H9 (cell line): ENCODE measurements around the gene IMMP1L. TPM values are rescaled to one million over a fixed set of nuclear protein-coding genes. Genes with fewer than 3 reads are reported as not detected.

Experiments
- DNase-seq: peaks from one replicate; pipeline ENCODE4 v3.0.0-alpha.2; 2017
- H2AFZ ChIP-seq: one replicate; pipeline ENCODE4 v1.6.1; 2013; ENCODE audit warnings: mild to moderate bottlenecking, low read length, control low read depth, moderate library complexity
- H2AK5ac ChIP-seq: 2 replicates; pipeline ENCODE4 v1.6.1; 2013; ENCODE audit warnings: low read length, control low read depth, mixed read lengths; ENCODE audit not compliant: insufficient read length
- H2BK120ac ChIP-seq: one replicate; pipeline ENCODE4 v1.6.1; 2013; ENCODE audit warnings: low read depth, mild to moderate bottlenecking, low read length, control low read depth, inconsistent platforms; ENCODE audit not compliant: poor library complexity, severe bottlenecking
- H2BK12ac ChIP-seq: 2 replicates; pipeline ENCODE4 v1.6.1; 2013; ENCODE audit warnings: low read length, control low read depth, mixed read lengths, low read depth; ENCODE audit not compliant: insufficient read length
- H2BK15ac ChIP-seq: 2 replicates; pipeline ENCODE4 v1.6.1; 2013; ENCODE audit warnings: low read depth, low read length, control low read depth
- H2BK20ac ChIP-seq: one replicate; pipeline ENCODE4 v1.6.1; 2013; ENCODE audit warnings: low read depth, mild to moderate bottlenecking, low read length, control low read depth, inconsistent platforms; ENCODE audit not compliant: poor library complexity, severe bottlenecking
- H2BK5ac ChIP-seq: 2 replicates; pipeline ENCODE4 v1.6.1; 2013; ENCODE audit warnings: low read length, control low read depth, mixed read lengths; ENCODE audit not compliant: insufficient read length
- H3K14ac ChIP-seq: 2 replicates; pipeline ENCODE4 v1.6.1; 2013; ENCODE audit warnings: low read length, control low read depth; ENCODE audit not compliant: insufficient read depth
- H3K18ac ChIP-seq: 2 replicates; pipeline ENCODE4 v1.6.1; 2013; ENCODE audit warnings: low read depth, mild to moderate bottlenecking, mixed read lengths, low read length, control low read depth; ENCODE audit not compliant: insufficient read length
- H3K23ac ChIP-seq: 2 replicates; pipeline ENCODE4 v1.6.1; 2013; ENCODE audit warnings: low read length, control low read depth, mixed read lengths, low read depth; ENCODE audit not compliant: insufficient read length
- H3K23me2 ChIP-seq: 2 replicates; pipeline ENCODE4 v1.6.1; 2013; ENCODE audit warnings: low read depth, mild to moderate bottlenecking, mixed read lengths, low read length, control low read depth; ENCODE audit not compliant: insufficient read length, poor library complexity, severe bottlenecking
- H3K27ac ChIP-seq: 2 replicates; pipeline ENCODE4 v1.5.1; 2013; ENCODE audit warnings: low read length, control low read depth, mixed read lengths, low read depth; ENCODE audit not compliant: insufficient read length
- H3K27me3 ChIP-seq: 2 replicates; pipeline ENCODE4 v1.6.1; 2013; ENCODE audit warnings: low read length, control low read depth, inconsistent platforms; ENCODE audit not compliant: insufficient read depth
- H3K4ac ChIP-seq: 2 replicates; pipeline ENCODE4 v1.6.1; 2013; ENCODE audit warnings: low read depth, mild to moderate bottlenecking, control low read depth, inconsistent platforms, low read length, moderate library complexity
- H3K4me1 ChIP-seq: 2 replicates; pipeline ENCODE4 v1.6.1; 2013; ENCODE audit warnings: low read length, control low read depth, inconsistent platforms; ENCODE audit not compliant: insufficient read depth
- H3K4me2 ChIP-seq: 2 replicates; pipeline ENCODE4 v1.6.1; 2013; ENCODE audit warnings: low read length, control low read depth, mixed read lengths; ENCODE audit not compliant: insufficient read length, insufficient read depth
- H3K56ac ChIP-seq: 2 replicates; pipeline ENCODE4 v1.6.1; 2013; ENCODE audit warnings: low read depth, mild to moderate bottlenecking, mixed read lengths, low read length, control low read depth; ENCODE audit not compliant: insufficient read length
- H3K79me1 ChIP-seq: 2 replicates; pipeline ENCODE4 v1.6.1; 2013; ENCODE audit warnings: low read depth, mild to moderate bottlenecking, moderate library complexity, low read length, control low read depth, inconsistent platforms; ENCODE audit not compliant: insufficient read depth, poor library complexity, severe bottlenecking
- H3K79me2 ChIP-seq: 2 replicates; pipeline ENCODE4 v1.6.1; 2013; ENCODE audit warnings: low read length, control low read depth, inconsistent platforms; ENCODE audit not compliant: insufficient read depth
- H3K9ac ChIP-seq: 2 replicates; pipeline ENCODE4 v1.6.1; 2013; ENCODE audit warnings: low read length, control low read depth, mixed read lengths; ENCODE audit not compliant: insufficient read length; ENCODE audit errors: extremely low read depth
- H3K9me3 ChIP-seq: one replicate; pipeline ENCODE4 v1.6.1; 2013; ENCODE audit warnings: low read depth, low read length, inconsistent platforms; ENCODE audit not compliant: control insufficient read depth
- H3T11ph ChIP-seq: one replicate; pipeline ENCODE4 v1.6.1; 2013; ENCODE audit warnings: mild to moderate bottlenecking, low read length, control low read depth, inconsistent platforms
- H4K20me1 ChIP-seq: one replicate; pipeline ENCODE4 v1.6.1; 2013; ENCODE audit not compliant: control insufficient read depth, insufficient read length, insufficient read depth
- H4K5ac ChIP-seq: 2 replicates; pipeline ENCODE4 v1.6.1; 2013; ENCODE audit warnings: low read depth, mild to moderate bottlenecking, mixed read lengths, low read length, control low read depth; ENCODE audit not compliant: insufficient read length
- H4K8ac ChIP-seq: replicated peaks from 2 replicates; pipeline ENCODE4 v1.6.1; 2013; ENCODE audit warnings: low read length, control low read depth, mixed read lengths, low read depth; ENCODE audit not compliant: insufficient read length
- H4K91ac ChIP-seq: 2 replicates; pipeline ENCODE4 v1.6.1; 2013; ENCODE audit warnings: low read depth, mild to moderate bottlenecking, moderate library complexity, mixed read lengths, low read length, control low read depth; ENCODE audit not compliant: insufficient read length
- H3K27ac Mint-ChIP-seq, 3 experiments: 2 replicates in 2 of 3; 3 replicates in 1 of 3; pipeline ENCODE4 v1.8.0; 2020 to 2021; ENCODE audit warnings: mixed read lengths in 3 of 3, mild to moderate bottlenecking in 1 of 3, moderate library complexity in 1 of 3
- H3K27me3 Mint-ChIP-seq: 2 replicates; pipeline ENCODE4 v1.8.0; 2021; ENCODE audit warnings: low read depth, mild to moderate bottlenecking, moderate library complexity, mixed read lengths
- H3K36me3 Mint-ChIP-seq, 3 experiments: 2 replicates in 2 of 3; 3 replicates in 1 of 3; pipeline ENCODE4 v1.8.0; 2020 to 2021; ENCODE audit warnings: low read depth in 3 of 3, mixed read lengths in 3 of 3; ENCODE audit not compliant: insufficient read depth in 1 of 3
- H3K4me1 Mint-ChIP-seq, 2 experiments: 2 replicates each; pipeline ENCODE4 v1.8.0; 2020; ENCODE audit warnings: mixed read lengths in 2 of 2
- H3K4me3 Mint-ChIP-seq, 2 experiments: 2 replicates in 1 of 2; 3 replicates in 1 of 2; pipeline ENCODE4 v1.8.0; 2020 to 2021; ENCODE audit warnings: mild to moderate bottlenecking in 2 of 2, mixed read lengths in 2 of 2, moderate library complexity in 1 of 2
- H3K9me3 Mint-ChIP-seq, 2 experiments: 2 replicates in 1 of 2; 3 replicates in 1 of 2; pipeline ENCODE4 v1.8.0; 2020; ENCODE audit warnings: mild to moderate bottlenecking in 2 of 2, mixed read lengths in 2 of 2, moderate library complexity in 1 of 2
- CTCF ChIP-seq: fragments of 200-600 bp; sonication (generic); conservative IDR thresholded peaks from 3 replicates; pipeline ENCODE4 v1.8.0; 2021; ENCODE audit warnings: antibody characterized with exemption, mild to moderate bottlenecking
- WGBS: extraction: QIAGEN DNeasy Blood & Tissue Kit; methylation state at CpG from one replicate; pipeline ENCODE4 v1.1.7; 2013; ENCODE audit warnings: missing lambda C conversion rate, low lambda C conversion rate, mixed read lengths; ENCODE audit not compliant: insufficient read length; ENCODE audit errors: extremely low coverage; 5-methylcytosine and 5-hydroxymethylcytosine counted together
- total RNA-seq: library from RNA; stranded (reverse); gene quantifications from 2 replicates; pipeline ENCODE4 v1.2.1, GENCODE V29; 2021

Gene IMMP1L
- total RNA-seq, 1 experiment from 2014 or later, result 27.0 TPM

- no peaks in the 10 kb centered on the region for H4K20me1 ChIP-seq
Measured at GRCh38 chr11:31422703-31423102, 86.7 kb downstream of the IMMP1L start.

More at GRCh38 chr11:31422703-31423102, 86.7 kb downstream of the IMMP1L start:
- Mint-ChIP-seq H3K36me3 (no peaks in the 10 kb centered on the region), H3K9me3 (no peaks in the 10 kb centered on the region), H3K27me3 (no peaks in the 10 kb centered on the region), H3K4me1 (peaks cover 58 to 73% of the 10 kb centered on the region in 2 experiments), H3K27ac (peak overlapping the region; percentile 40 to 91 (median 43); a peak in 4 of 7 replicates), H3K4me3 (0 out of 5 replicates have a peak overlapping the region, but pooled peaks of 1 of the 2 experiments have one; percentile 16)
- Histone ChIP-seq H2BK15ac (no peak overlapping the region), H4K8ac (no peak overlapping the region), H3K4ac (no peak overlapping the region), H3K23ac (no peak overlapping the region), H2BK20ac (no peak overlapping the region), H3K18ac (no peak overlapping the region), H3K14ac (no peak overlapping the region), H3K79me1 (no peaks in the 10 kb centered on the region), H2BK120ac (no peak overlapping the region), H3T11ph (no peak overlapping the region), H4K91ac (no peak overlapping the region), H3K27ac (no peak overlapping the region), H3K4me2 (no peak overlapping the region), H3K9ac (no peak overlapping the region), H3K79me2 (no peaks in the 10 kb centered on the region), H4K5ac (no peak overlapping the region), H2AK5ac (no peak overlapping the region), H3K4me1 (peaks cover 7% of the 10 kb centered on the region; the same call in 1 of the 2 replicates), H2AFZ (no peak overlapping the region), H2BK12ac (no peak overlapping the region), H3K27me3 (no peaks in the 10 kb centered on the region), H2BK5ac (no peak overlapping the region), H3K56ac (no peak overlapping the region), H3K9me3 (no peaks in the 10 kb centered on the region), H3K23me2 (no peaks in the 10 kb centered on the region)
- WGBS, result no CpG with 5 or more reads among the region's 1 CpG
- TF ChIP-seq CTCF, result no peak
- no peak for DNase-seq
